Esophagus squamous epithelium (tissue), 5 donors: ENCODE results near the gene JAML. TPM values are rescaled to one million over a fixed set of nuclear protein-coding genes. Genes with fewer than 3 reads are reported as not detected.

Source experiments
- DNase-seq: peaks from one replicate; lab custom pipeline; 2025; lab: John Stamatoyannopoulos, UW
- H3K27ac ChIP-seq, 4 donors: fragments of 200-600 bp; sonication (generic); one replicate each; pipeline ENCODE4 v1.5.1; 2016 to 2019; ENCODE audit warnings: mild to moderate bottlenecking in 1 of 4
- H3K27me3 ChIP-seq, 4 donors: fragments of 200-600 bp; sonication (generic); 1 replicate in 3 of 4; 2 replicates in 1 of 4; pipeline versions ENCODE4 v1.5.1 to v1.6.0; 2017 to 2021; ENCODE audit warnings: antibody characterized with exemption in 1 of 4
- H3K36me3 ChIP-seq, 3 donors: fragments of 200-600 bp; sonication (generic); one replicate each; pipeline ENCODE4 v1.5.1; 2016 to 2019
- H3K4me1 ChIP-seq, 3 donors: fragments of 200-600 bp; sonication (generic); one replicate each; pipeline ENCODE4 v1.5.1; 2017 to 2019
- H3K4me3 ChIP-seq, 4 donors: fragments of 200-600 bp; sonication (generic); 1 replicate in 3 of 4; 2 replicates in 1 of 4; pipeline ENCODE4 v1.5.1; 2016 to 2019; ENCODE audit warnings: mild to moderate bottlenecking in 2 of 4, moderate library complexity in 1 of 4
- H3K9me3 ChIP-seq, 3 donors: fragments of 200-600 bp; sonication (generic); one replicate each; pipeline ENCODE4 v1.5.1; 2016 to 2019
- CTCF ChIP-seq, 6 experiments: fragments of 450-650 bp in 4 of 6; fragments of 200-600 bp in 2 of 6; sonication (generic) in 2 of 6; IDR thresholded peaks; one replicate each; pipeline ENCODE4 v1.5.1; 2016 to 2019; ENCODE audit warnings: antibody characterized with exemption in 6 of 6, mild to moderate bottlenecking in 4 of 6, moderate library complexity in 4 of 6
- POLR2A ChIP-seq, 4 donors: fragments of 450-650 bp; IDR thresholded peaks; one replicate each; pipeline ENCODE4 v1.6.1; 2017; ENCODE audit warnings: antibody characterized with exemption in 4 of 4, mild to moderate bottlenecking in 4 of 4, moderate library complexity in 3 of 4
- WGBS, 2 donors: methylation state at CpG; one replicate each; pipeline ENCODE4 v1.1.5; 2018; 5-methylcytosine and 5-hydroxymethylcytosine counted together
- intact Hi-C: fragments of 100-400 bp; cut with DNase I; formaldehyde crosslinking; loops from one replicate; pipeline ENCODE4 v1.15.0; 2022
- total RNA-seq, 4 donors: library from RNA; depleted of rRNA; stranded (reverse); fragments of >200 nt; gene quantifications; one replicate each; pipeline ENCODE4 v1.1.0, GENCODE V29; 2016
- donor health status: DM: yes; HTN: yes; CAD: no.

JAML gene
- total RNA-seq, 4 donors from 2014 or later, result 2.2 to 17.9 (median 9.5) TPM

- H3K9me3 ChIP-seq, result no peaks in the 10 kb centered on the region
- no peak overlapping the region for H3K27ac ChIP-seq
- DNase-seq, result no peak
- H3K36me3 ChIP-seq, result peaks cover 0 to 45% (median 0%) of the 10 kb centered on the region in 3 donors
- H3K4me1 ChIP-seq, result peaks cover 9 to 48% (median 16%) of the 10 kb centered on the region in 3 donors
- intact Hi-C loops, result no loop called here
- no peak for TF ChIP-seq POLR2A (IDR thresholded peaks at IDR 0.05)
- TF ChIP-seq CTCF (IDR thresholded peaks at IDR 0.05), result no peak
- peaks cover 0 to 7% (median 0%) of the 10 kb centered on the region in 4 donors for H3K27me3 ChIP-seq
- no peak overlapping the region for H3K4me3 ChIP-seq
- WGBS, 2 donors, result 91 to 95% methylated on average over 5 of the region's 5 CpGs
These were observed 10.0 kb upstream of the JAML start for GRCh38 chr11:118234833-118235232.

DNA sequence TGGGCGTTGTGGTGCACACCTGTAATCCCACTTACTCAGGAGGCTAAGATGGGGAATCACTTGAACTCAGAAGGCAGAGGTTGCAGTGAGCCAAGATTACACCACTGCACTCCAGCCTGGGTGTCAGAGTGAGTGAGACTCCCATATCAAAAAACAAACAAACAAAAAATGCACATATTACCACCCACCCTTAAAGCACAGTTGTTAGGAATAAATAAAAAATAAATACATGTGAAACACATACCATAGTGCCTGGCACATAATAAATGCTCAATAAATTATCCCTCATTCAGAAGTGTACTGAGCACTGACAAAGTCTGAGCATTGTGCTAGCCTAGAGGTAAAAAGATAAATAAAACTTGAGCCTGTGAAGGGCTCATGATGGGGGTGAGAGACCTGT, 9.0 kb upstream of the JAML start:
- WGBS, 2 donors, result 67 to 80% methylated on average over 1 of the region's 1 CpG
- H3K27ac ChIP-seq, result peak overlapping the region; percentile 42 to 84 (median 68)
- intact Hi-C loops, result no loop called here

DNA sequence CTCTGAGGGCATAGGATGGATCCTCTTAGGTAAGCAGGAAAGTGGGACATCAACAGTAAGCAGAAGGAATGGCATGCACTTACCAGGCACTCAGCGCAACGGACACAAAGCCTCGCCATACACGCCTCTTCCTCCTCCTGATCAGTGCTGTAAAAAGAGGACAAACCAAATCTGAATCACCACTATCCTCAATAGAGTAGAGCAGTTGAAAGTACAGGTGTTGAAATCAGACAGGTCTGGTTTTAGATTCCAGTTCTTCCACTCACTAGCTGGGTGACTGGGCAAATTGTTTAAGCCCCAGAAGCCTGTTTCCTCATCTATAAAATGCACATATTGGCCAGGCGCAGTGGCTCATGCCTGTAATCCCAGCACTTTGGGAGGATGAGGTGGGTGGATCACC, 8.6 kb upstream of the JAML start:
- Histone ChIP-seq H3K27me3 (peaks cover 0 to 7% (median 0%) of the 10 kb centered on the region in 4 donors), H3K4me3 (no peak overlapping the region), H3K27ac (peak overlapping the region; percentile 57 to 84 (median 70)), H3K9me3 (no peaks in the 10 kb centered on the region), H3K4me1 (peaks cover 3 to 34% (median 4%) of the 10 kb centered on the region in 3 donors), H3K36me3 (peaks cover 0 to 46% (median 0%) of the 10 kb centered on the region in 3 donors)
- no peak for DNase-seq
- TF ChIP-seq CTCF (IDR thresholded peaks at IDR 0.05) (peak in 1 of 6 experiments; percentile 16), POLR2A (IDR thresholded peaks at IDR 0.05) (no peak)
- intact Hi-C loops, result no loop called here
- 64 to 77% methylated on average over 5 of the region's 5 CpGs for WGBS, 2 donors

More for the DNA sequence above, 9.0 kb upstream of the JAML start:
- DNase-seq, result no peak
- H3K27me3 ChIP-seq, result peaks cover 0 to 7% (median 0%) of the 10 kb centered on the region in 4 donors
- H3K4me1 ChIP-seq, result peaks cover 7 to 39% (median 9%) of the 10 kb centered on the region in 3 donors
- TF ChIP-seq CTCF (IDR thresholded peaks at IDR 0.05) (no peak), POLR2A (IDR thresholded peaks at IDR 0.05) (no peak)
- no peaks in the 10 kb centered on the region for H3K9me3 ChIP-seq
- no peak overlapping the region for H3K4me3 ChIP-seq
- H3K36me3 ChIP-seq, result peaks cover 0 to 46% (median 0%) of the 10 kb centered on the region in 3 donors

DNA sequence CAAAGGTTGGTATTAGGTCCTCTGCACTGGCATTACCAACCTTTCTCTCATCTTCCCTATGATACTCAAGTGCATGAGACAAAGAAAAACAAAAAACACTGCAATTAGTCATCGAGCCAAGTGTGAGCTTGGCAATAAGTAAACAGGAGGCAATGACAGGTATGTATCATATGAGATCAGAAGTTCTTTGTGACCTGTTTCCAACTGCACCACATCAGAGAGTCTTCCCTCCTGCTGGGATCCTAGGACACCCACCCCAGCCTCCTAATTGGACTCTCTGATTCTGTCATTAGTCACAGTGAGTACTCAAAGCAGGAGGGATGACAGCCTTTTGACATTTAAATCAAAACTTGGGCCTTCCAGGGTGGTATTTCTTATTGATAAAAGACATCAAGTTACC, 7.8 kb upstream of the JAML start:
- Histone ChIP-seq H3K27me3 (peaks cover 0 to 7% (median 0%) of the 10 kb centered on the region in 4 donors), H3K27ac (peak overlapping the region; percentile 57 to 84 (median 70)), H3K4me3 (no peak overlapping the region), H3K9me3 (no peaks in the 10 kb centered on the region), H3K4me1 (peaks cover under 1 to 27% (median 3%) of the 10 kb centered on the region in 3 donors), H3K36me3 (peaks cover 0 to 47% (median 0%) of the 10 kb centered on the region in 3 donors)
- intact Hi-C loops, result no loop called here
- 36 to 43% methylated on average over 1 of the region's 1 CpG for WGBS, 2 donors
- TF ChIP-seq POLR2A (IDR thresholded peaks at IDR 0.05) (no peak), CTCF (IDR thresholded peaks at IDR 0.05) (no peak)
- no peak for DNase-seq

- Histone ChIP-seq H3K27ac (no peak overlapping the region), H3K4me3 (no peak overlapping the region), H3K4me1 (peaks cover 0 to 22% (median 0%) of the 10 kb centered on the region in 3 donors), H3K27me3 (peaks cover 0 to 7% (median 0%) of the 10 kb centered on the region in 4 donors), H3K36me3 (peaks cover 0 to 57% (median 0%) of the 10 kb centered on the region in 3 donors), H3K9me3 (no peaks in the 10 kb centered on the region)
- DNase-seq, result no peak
- intact Hi-C loops, result no loop called here
- TF ChIP-seq POLR2A (IDR thresholded peaks at IDR 0.05) (no peak), CTCF (IDR thresholded peaks at IDR 0.05) (no peak)
These were observed 6.7 kb upstream of the JAML start for GRCh38 chr11:118231461-118231860.
